Non-pigmented ciliary epithelial cell (primary cell): ENCODE results near the gene FTO.
A peak's percentile ranks its signal among the peaks of the same experiment; 100 is the strongest.

ENCODE experiments used
- DNase-seq: peaks from one replicate; pipeline ENCODE4 v3.0.0-alpha.2; 2010; ENCODE audit warnings: low read depth

Gene FTO

GRCh38 chr16:53937161-53937880 lies 233.4 kb downstream of the FTO start:
- DNase-seq: no peak

GRCh38 chr16:53944025-53944424 lies 240.1 kb downstream of the FTO start:
- DNase-seq: no peak

GRCh38 chr16:53945996-53946395 lies 242.0 kb downstream of the FTO start:
- peak; percentile 22 for DNase-seq

GRCh38 chr16:53946746-53947386 lies 242.9 kb downstream of the FTO start:
- no peak for DNase-seq

GRCh38 chr16:53947642-53948041 lies 243.7 kb downstream of the FTO start:
- no peak for DNase-seq

- DNase-seq: no peak
These were observed 244.4 kb downstream of the FTO start for GRCh38 chr16:53948326-53948725.

GRCh38 chr16:53948734-53949430 lies 244.9 kb downstream of the FTO start:
- no peak for DNase-seq

GRCh38 chr16:53949715-53950410 lies 245.9 kb downstream of the FTO start:
- DNase-seq: no peak

- no peak for DNase-seq
These were observed 246.7 kb downstream of the FTO start for GRCh38 chr16:53950677-53951076.

GRCh38 chr16:53952215-53953208 lies 248.6 kb downstream of the FTO start:
- peak; percentile 17 for DNase-seq

- DNase-seq: no peak
These were observed 249.4 kb downstream of the FTO start for GRCh38 chr16:53953336-53953735.

GRCh38 chr16:53955221-53955875 lies 251.4 kb downstream of the FTO start:
- no peak for DNase-seq

- no peak for DNase-seq
These were observed 254.5 kb downstream of the FTO start for GRCh38 chr16:53958341-53958880.

GRCh38 chr16:53960050-53960812 lies 256.3 kb downstream of the FTO start:
- no peak for DNase-seq

GRCh38 chr16:53960954-53961616 lies 257.1 kb downstream of the FTO start:
- DNase-seq: no peak

- no peak for DNase-seq
These were observed 258.1 kb downstream of the FTO start for GRCh38 chr16:53962041-53962440.

GRCh38 chr16:53964145-53964790 lies 260.3 kb downstream of the FTO start:
- DNase-seq: no peak

GRCh38 chr16:53966821-53967571 lies 263.0 kb downstream of the FTO start:
- DNase-seq: no peak
